Measurements from ENCODE around the gene SLC29A1. TPM values are rescaled to one million over a fixed set of nuclear protein-coding genes. Genes with fewer than 3 reads are reported as not detected.
"Not testable (repeated sequence)": the region's sequence is repeated elsewhere in the genome, so short reads cannot be mapped to it uniquely, and the experiment has no call there.

SLC29A1 gene
- polyA plus RNA-seq, 1 donor = 47.4 TPM

GRCh38 chr6:44228836-44229235, 5.4 kb downstream of the SLC29A1 start:
- H3K36me3 ChIP-seq (ENCODE audit: control insufficient read depth, insufficient read depth, low read length) = peaks cover 28% of the 10 kb centered on the region

GRCh38 chr6:44229376-44230033, 6.1 kb downstream of the SLC29A1 start:
- Histone ChIP-seq H3K9me3 (ENCODE audit: control insufficient read depth, low read depth, low read length) (no peaks in the 10 kb centered on the region), H3K36me3 (ENCODE audit: control insufficient read depth, insufficient read depth, low read length) (peaks cover 28% of the 10 kb centered on the region)

More at GRCh38 chr6:44228836-44229235, 5.4 kb downstream of the SLC29A1 start:
- Histone ChIP-seq H3K27ac (ENCODE audit: low read length) (no peak overlapping the region), H3K27me3 (ENCODE audit: control insufficient read depth, insufficient read depth, low read length) (no peaks in the 10 kb centered on the region), H3K4me1 (ENCODE audit: control insufficient read depth, insufficient read depth, low read length) (peaks cover 46% of the 10 kb centered on the region), H3K4me3 (ENCODE audit: low read length) (no peak overlapping the region), H3K9me3 (ENCODE audit: control insufficient read depth, low read depth, low read length) (no peaks in the 10 kb centered on the region)
- WGBS (ENCODE audit: insufficient coverage, low lambda C conversion rate) = no CpG with 5 or more reads among the region's 5 CpGs
- DNase-seq = no peak

GRCh38 chr6:44230034-44230675, 6.8 kb downstream of the SLC29A1 start:
- Histone ChIP-seq H3K4me3 (ENCODE audit: low read length) (no peak overlapping the region), H3K27ac (ENCODE audit: low read length) (no peak overlapping the region), H3K4me1 (ENCODE audit: control insufficient read depth, insufficient read depth, low read length) (peaks cover 48% of the 10 kb centered on the region), H3K27me3 (ENCODE audit: control insufficient read depth, insufficient read depth, low read length) (no peaks in the 10 kb centered on the region), H3K9me3 (ENCODE audit: control insufficient read depth, low read depth, low read length) (no peaks in the 10 kb centered on the region), H3K36me3 (ENCODE audit: control insufficient read depth, insufficient read depth, low read length) (peaks cover 28% of the 10 kb centered on the region)
- no CpG with 5 or more reads among the region's 10 CpGs for WGBS (ENCODE audit: insufficient coverage, low lambda C conversion rate)
- DNase-seq = no peak

More at GRCh38 chr6:44229376-44230033, 6.1 kb downstream of the SLC29A1 start:
- no peak overlapping the region for H3K27ac ChIP-seq (ENCODE audit: low read length)
- no CpG with 5 or more reads among the region's 11 CpGs for WGBS (ENCODE audit: insufficient coverage, low lambda C conversion rate)
- DNase-seq = no peak
- no peak overlapping the region for H3K4me3 ChIP-seq (ENCODE audit: low read length)
- H3K27me3 ChIP-seq (ENCODE audit: control insufficient read depth, insufficient read depth, low read length) = no peaks in the 10 kb centered on the region
- H3K4me1 ChIP-seq (ENCODE audit: control insufficient read depth, insufficient read depth, low read length) = peaks cover 46% of the 10 kb centered on the region

DNA sequence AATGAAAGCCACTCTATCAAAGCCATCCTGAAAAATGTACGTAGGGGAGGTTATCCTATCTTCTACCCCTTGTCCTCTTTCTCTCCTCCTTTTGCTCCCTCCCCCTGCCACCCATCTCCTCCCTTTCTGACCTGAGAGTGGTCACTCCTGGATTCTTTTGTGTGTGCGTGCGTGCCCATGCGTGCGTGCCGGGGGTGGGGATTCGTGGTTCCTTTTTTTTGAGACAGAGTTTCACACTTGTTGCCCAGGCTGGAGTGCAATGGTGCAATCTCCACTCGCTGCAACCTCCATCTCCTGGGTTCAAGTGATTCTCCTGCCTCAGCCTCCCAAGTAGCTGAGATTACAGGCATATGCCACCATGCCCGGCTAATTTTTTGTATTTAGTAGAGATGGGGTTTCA, 8.0 kb downstream of the SLC29A1 start:
- not testable (repeated sequence) for H3K27ac ChIP-seq (ENCODE audit: low read length); H3K4me3 ChIP-seq (ENCODE audit: low read length); DNase-seq; H3K27me3 ChIP-seq (ENCODE audit: control insufficient read depth, insufficient read depth, low read length); H3K9me3 ChIP-seq (ENCODE audit: control insufficient read depth, low read depth, low read length)
- no CpG with 5 or more reads among the region's 9 CpGs for WGBS (ENCODE audit: insufficient coverage, low lambda C conversion rate)
- Histone ChIP-seq H3K36me3 (ENCODE audit: control insufficient read depth, insufficient read depth, low read length) (peaks cover 28% of the 10 kb centered on the region), H3K4me1 (ENCODE audit: control insufficient read depth, insufficient read depth, low read length) (peaks cover 38% of the 10 kb centered on the region)

- H3K36me3 ChIP-seq (ENCODE audit: control insufficient read depth, insufficient read depth, low read length) = peaks cover 28% of the 10 kb centered on the region
- no peak for DNase-seq
- no peaks in the 10 kb centered on the region for H3K27me3 ChIP-seq (ENCODE audit: control insufficient read depth, insufficient read depth, low read length)
- peaks cover 28% of the 10 kb centered on the region for H3K4me1 ChIP-seq (ENCODE audit: control insufficient read depth, insufficient read depth, low read length)
- no CpG with 5 or more reads among the region's 16 CpGs for WGBS (ENCODE audit: insufficient coverage, low lambda C conversion rate)
- H3K9me3 ChIP-seq (ENCODE audit: control insufficient read depth, low read depth, low read length) = no peaks in the 10 kb centered on the region
- no peak overlapping the region for H3K27ac ChIP-seq (ENCODE audit: low read length)
- H3K4me3 ChIP-seq (ENCODE audit: low read length) = no peak overlapping the region
Observed at GRCh38 chr6:44232676-44233566, 9.5 kb downstream of the SLC29A1 start.

GRCh38 chr6:44233567-44234100, 10.2 kb downstream of the SLC29A1 start:
- H3K36me3 ChIP-seq (ENCODE audit: control insufficient read depth, insufficient read depth, low read length) = peaks cover 22% of the 10 kb centered on the region
- H3K4me1 ChIP-seq (ENCODE audit: control insufficient read depth, insufficient read depth, low read length) = peaks cover 31% of the 10 kb centered on the region
- 100% methylated on average over 1 of the region's 14 CpGs for WGBS (ENCODE audit: insufficient coverage, low lambda C conversion rate)
- no peak for DNase-seq
- peak overlapping the region; percentile 7 for H3K27ac ChIP-seq (ENCODE audit: low read length)
- no peaks in the 10 kb centered on the region for H3K27me3 ChIP-seq (ENCODE audit: control insufficient read depth, insufficient read depth, low read length)
- no peak overlapping the region for H3K4me3 ChIP-seq (ENCODE audit: low read length)
- H3K9me3 ChIP-seq (ENCODE audit: control insufficient read depth, low read depth, low read length) = no peaks in the 10 kb centered on the region

DNA sequence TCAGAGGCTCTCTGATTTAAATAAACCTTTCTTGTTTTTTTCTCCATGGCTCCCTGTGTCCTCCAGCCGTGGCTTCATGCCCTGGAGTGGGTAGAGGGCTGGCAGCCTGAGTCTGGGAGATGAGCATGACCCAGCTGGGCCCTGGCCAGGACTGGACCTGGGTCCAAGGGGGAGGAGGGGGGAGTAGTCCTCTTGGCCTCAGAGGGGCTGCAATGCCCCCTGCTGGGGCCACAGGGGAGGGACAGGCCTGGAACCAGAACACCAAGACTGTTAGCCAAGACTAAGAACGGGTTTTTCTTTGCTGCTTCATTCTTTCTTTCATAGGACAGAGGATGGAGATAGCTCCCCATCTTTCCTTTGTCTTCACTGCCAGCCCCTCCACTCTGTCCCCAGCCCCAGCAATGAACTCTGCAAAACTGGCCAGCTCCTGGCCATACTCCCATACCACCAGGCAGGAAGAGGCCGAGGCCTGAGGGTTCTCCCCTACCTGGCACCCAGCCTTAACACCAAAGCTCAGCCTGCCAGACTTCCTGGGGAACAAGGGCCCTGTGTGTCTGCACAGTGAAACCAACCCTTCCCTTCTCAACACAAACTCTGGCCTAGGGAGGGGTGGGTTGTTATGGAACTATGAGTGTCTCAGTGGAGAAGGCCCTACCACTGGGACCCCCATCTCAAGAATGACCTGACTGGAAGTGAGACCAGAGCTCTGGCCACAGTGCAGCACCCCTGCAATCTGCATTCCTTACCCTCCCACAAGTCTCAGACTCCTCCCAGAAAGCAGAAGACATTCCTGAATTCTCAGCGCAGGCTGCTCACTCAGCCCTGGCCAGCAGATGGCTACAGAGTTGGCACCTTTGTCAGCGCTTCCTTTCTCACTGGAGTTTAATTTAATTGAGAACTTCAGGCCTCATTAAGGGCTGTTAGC, 11.0 kb downstream of the SLC29A1 start:
- peaks cover 27% of the 10 kb centered on the region for H3K4me1 ChIP-seq (ENCODE audit: control insufficient read depth, insufficient read depth, low read length)
- H3K36me3 ChIP-seq (ENCODE audit: control insufficient read depth, insufficient read depth, low read length) = peaks cover 19% of the 10 kb centered on the region
- H3K27ac ChIP-seq (ENCODE audit: low read length) = peak overlapping the region; percentile 7
- no peaks in the 10 kb centered on the region for H3K9me3 ChIP-seq (ENCODE audit: control insufficient read depth, low read depth, low read length)
- DNase-seq = peak in 1 of 2 donors; percentile 57
- no peaks in the 10 kb centered on the region for H3K27me3 ChIP-seq (ENCODE audit: control insufficient read depth, insufficient read depth, low read length)
- no peak overlapping the region for H3K4me3 ChIP-seq (ENCODE audit: low read length)
- WGBS (ENCODE audit: insufficient coverage, low lambda C conversion rate) = 38% methylated on average over 1 of the region's 5 CpGs

DNA sequence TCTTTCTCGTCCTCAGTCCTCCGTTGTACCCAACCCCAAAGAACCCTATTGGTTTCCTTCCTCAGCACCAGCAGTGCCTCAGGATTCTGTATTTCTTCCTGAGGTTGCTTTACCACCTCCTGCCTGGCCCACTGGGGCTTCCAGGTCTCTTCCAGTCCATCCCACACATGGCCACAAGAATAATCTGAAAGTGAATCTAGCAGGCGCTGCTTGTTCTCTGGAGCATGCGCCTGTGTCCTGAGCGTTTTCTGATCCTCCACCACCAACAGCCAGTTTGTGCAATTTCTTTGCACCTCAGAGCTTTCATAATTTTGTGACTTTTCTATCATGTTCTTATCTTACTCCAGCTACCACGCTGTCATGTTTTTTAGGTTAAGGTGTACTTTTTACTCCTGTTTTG, 11.9 kb downstream of the SLC29A1 start:
- 55% methylated on average over 3 of the region's 6 CpGs for WGBS (ENCODE audit: insufficient coverage, low lambda C conversion rate)
- Histone ChIP-seq H3K27ac (ENCODE audit: low read length) (peak overlapping the region; percentile 7), H3K4me3 (ENCODE audit: low read length) (no peak overlapping the region), H3K4me1 (ENCODE audit: control insufficient read depth, insufficient read depth, low read length) (peaks cover 27% of the 10 kb centered on the region), H3K9me3 (ENCODE audit: control insufficient read depth, low read depth, low read length) (no peaks in the 10 kb centered on the region), H3K27me3 (ENCODE audit: control insufficient read depth, insufficient read depth, low read length) (no peaks in the 10 kb centered on the region), H3K36me3 (ENCODE audit: control insufficient read depth, insufficient read depth, low read length) (peaks cover 13% of the 10 kb centered on the region)
- no peak for DNase-seq

GRCh38 chr6:44235891-44236516, 12.6 kb downstream of the SLC29A1 start:
- H3K4me3 ChIP-seq (ENCODE audit: low read length) = no peak overlapping the region
- no CpG with 5 or more reads among the region's 6 CpGs for WGBS (ENCODE audit: insufficient coverage, low lambda C conversion rate)
- peaks cover 27% of the 10 kb centered on the region for H3K4me1 ChIP-seq (ENCODE audit: control insufficient read depth, insufficient read depth, low read length)
- no peaks in the 10 kb centered on the region for H3K27me3 ChIP-seq (ENCODE audit: control insufficient read depth, insufficient read depth, low read length)
- H3K27ac ChIP-seq (ENCODE audit: low read length) = no peak overlapping the region
- no peak for DNase-seq
- H3K36me3 ChIP-seq (ENCODE audit: control insufficient read depth, insufficient read depth, low read length) = peaks cover 11% of the 10 kb centered on the region
- no peaks in the 10 kb centered on the region for H3K9me3 ChIP-seq (ENCODE audit: control insufficient read depth, low read depth, low read length)

All from large intestine (tissue), 3 donors.